Common myeloid progenitor, CD34-positive (primary cell): ENCODE data around the gene CHST7.

Experiments
- CTCF ChIA-PET: fragments of 350-600 bp; sonication (Branson Sonifier 250); formaldehyde crosslinking; loops from one replicate; lab custom pipeline; 2021; ENCODE audit warnings: antibody characterized with exemption; lab: Charles Lee
- POLR2A ChIA-PET: fragments of 350-600 bp; sonication (Branson Sonifier 250); formaldehyde crosslinking; loops from one replicate; lab custom pipeline; 2021; ENCODE audit warnings: antibody characterized with exemption; lab: Charles Lee
- DNase-seq, 3 donors: peaks; one replicate each; pipeline versions ENCODE4 v3.0.0 to v3.0.0-alpha.2; 2013
- H3K27ac ChIP-seq, 2 experiments: 1 replicate in 1 of 2; 2 replicates in 1 of 2; pipeline ENCODE4 v1.7.0; 2013; ENCODE audit warnings: inconsistent platforms in 2 of 2, low read length in 2 of 2, mild to moderate bottlenecking in 2 of 2, low read depth in 1 of 2, moderate library complexity in 1 of 2; ENCODE audit not compliant: severe bottlenecking in 2 of 2, insufficient read depth in 1 of 2, poor library complexity in 1 of 2
- H3K27me3 ChIP-seq, 5 experiments: replicated peaks in 2 of 5; 1 replicate in 3 of 5; 2 replicates in 2 of 5; pipeline versions ENCODE4 v1.6.1 to v1.7.0; 2013; ENCODE audit warnings: low read length in 4 of 5, mild to moderate bottlenecking in 2 of 5, moderate library complexity in 2 of 5, inconsistent platforms in 1 of 5; ENCODE audit not compliant: insufficient read depth in 5 of 5, control insufficient read depth in 4 of 5
- H3K36me3 ChIP-seq, 4 experiments: 1 replicate in 2 of 4; 2 replicates in 2 of 4; pipeline versions ENCODE4 v1.6.1 to v1.7.0; 2013; ENCODE audit warnings: low read length in 3 of 4, control low read depth in 1 of 4, mild to moderate bottlenecking in 1 of 4; ENCODE audit not compliant: control insufficient read depth in 4 of 4, insufficient read depth in 4 of 4
- H3K4me1 ChIP-seq, 4 experiments: 1 replicate in 3 of 4; 2 replicates in 1 of 4; pipeline versions ENCODE4 v1.6.1 to v1.7.1; 2013; ENCODE audit warnings: low read length in 3 of 4, mild to moderate bottlenecking in 3 of 4, control low read depth in 1 of 4, inconsistent platforms in 1 of 4, moderate library complexity in 1 of 4; ENCODE audit not compliant: control insufficient read depth in 4 of 4, insufficient read depth in 4 of 4; ENCODE audit errors: control extremely low read depth in 1 of 4
- H3K4me3 ChIP-seq, 7 experiments: 1 replicate in 4 of 7; 2 replicates in 3 of 7; pipeline versions ENCODE4 v1.5.1 to v1.7.0; 2013; ENCODE audit warnings: mild to moderate bottlenecking in 7 of 7, low read length in 6 of 7, moderate library complexity in 6 of 7, inconsistent platforms in 2 of 7, low read depth in 2 of 7, control low read depth in 1 of 7; ENCODE audit not compliant: insufficient read depth in 4 of 7, control insufficient read depth in 1 of 7; ENCODE audit errors: extremely low read depth in 1 of 7
- H3K9me3 ChIP-seq, 5 experiments: 1 replicate in 4 of 5; 2 replicates in 1 of 5; pipeline versions ENCODE4 v1.6.1 to v1.7.1; 2013; ENCODE audit warnings: low read length in 4 of 5, mild to moderate bottlenecking in 2 of 5, inconsistent platforms in 1 of 5, low read depth in 1 of 5, moderate library complexity in 1 of 5; ENCODE audit not compliant: control insufficient read depth in 4 of 5, insufficient read depth in 2 of 5; ENCODE audit errors: control extremely low read depth in 1 of 5
- WGBS: methylation state at CpG from one replicate; pipeline ENCODE4 v1.1.5; 2013; ENCODE audit not compliant: insufficient coverage; 5-methylcytosine and 5-hydroxymethylcytosine counted together

The CHST7 gene

GRCh38 chrX:46627711-46628419 is 54.3 kb downstream of the CHST7 start:
- CTCF ChIA-PET = interaction anchor here (0.9 to 1.3 kb wide), 2 partner anchors 10 to 71 kb away, joined by 3 to 4 read pairs; no protein-coding TSS in a partner anchor
- H3K9me3 ChIP-seq = no peaks in the 10 kb centered on the region
- H3K4me3 ChIP-seq = no peak overlapping the region
- POLR2A ChIA-PET = no interaction called here
- peak overlapping the region in 1 of 2 experiments; percentile 25 for H3K27ac ChIP-seq
- peaks cover 0 to 4% (median 0%) of the 10 kb centered on the region in 5 experiments for H3K27me3 ChIP-seq
- WGBS = 36% methylated on average over 5 of the region's 10 CpGs
- H3K4me1 ChIP-seq = peaks cover 14 to 38% (median 32%) of the 10 kb centered on the region in 4 experiments
- DNase-seq = no peak
- H3K36me3 ChIP-seq = peaks cover 4 to 11% (median 8%) of the 10 kb centered on the region in 4 experiments

DNA sequence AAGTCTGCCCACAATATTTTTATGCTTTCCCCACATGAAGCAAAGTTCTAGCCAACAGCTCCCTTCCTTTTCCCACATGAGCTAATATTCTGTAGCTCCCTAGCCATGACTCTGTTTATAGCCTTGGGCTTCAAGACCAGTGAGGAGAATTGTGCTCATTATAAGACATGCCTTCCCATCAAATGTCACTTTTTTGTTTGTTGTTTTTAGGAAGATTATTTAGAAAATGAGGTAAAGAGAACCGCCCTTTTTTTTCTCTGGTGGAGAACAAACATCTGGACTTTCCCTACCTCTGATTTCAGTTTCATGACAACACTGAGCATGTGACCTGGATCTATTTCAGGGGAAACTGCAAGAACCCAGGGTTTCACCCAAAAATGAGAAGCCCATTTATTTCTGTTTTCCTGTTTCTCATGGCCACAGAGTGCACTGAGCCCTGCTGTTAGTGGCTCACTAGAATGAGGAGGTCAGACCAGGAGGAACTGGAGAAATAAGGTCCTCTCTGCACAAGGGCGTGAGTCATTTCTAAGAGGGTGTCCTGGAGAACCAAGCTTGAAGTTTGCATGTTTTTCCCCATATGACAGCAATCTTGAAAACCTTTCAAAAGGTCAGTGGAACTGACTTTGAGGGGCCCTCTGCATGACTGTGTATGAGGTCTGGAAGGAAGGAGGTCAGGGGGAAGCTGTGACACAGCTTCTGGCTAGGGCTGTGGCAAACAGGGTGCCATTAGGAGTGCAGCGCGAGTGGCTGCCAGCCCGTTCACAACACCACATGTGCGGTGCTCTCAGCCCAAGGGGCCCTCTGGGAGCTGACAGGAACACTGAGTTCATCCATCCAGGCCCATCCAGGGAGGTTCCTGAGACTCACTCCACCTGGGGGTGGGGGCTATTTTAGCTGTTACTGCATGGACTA is 55.2 kb downstream of the CHST7 start:
- peaks cover 0 to 4% (median 0%) of the 10 kb centered on the region in 5 experiments for H3K27me3 ChIP-seq
- H3K9me3 ChIP-seq = no peaks in the 10 kb centered on the region
- H3K27ac ChIP-seq = peak overlapping the region; percentile 19 to 56
- H3K4me1 ChIP-seq = peaks cover 14 to 38% (median 32%) of the 10 kb centered on the region in 4 experiments
- CTCF ChIA-PET = interaction anchor here (0.6 to 1.3 kb wide), 4 partner anchors 8 to 72 kb away, joined by 3 to 4 read pairs (median 4); no protein-coding TSS in a partner anchor
- 51% methylated on average over 6 of the region's 6 CpGs for WGBS
- H3K36me3 ChIP-seq = peaks cover 4 to 11% (median 8%) of the 10 kb centered on the region in 4 experiments
- DNase-seq = peak; percentile 10 to 65 (median 55)
- peak overlapping the region in 1 of 7 experiments; percentile 23 for H3K4me3 ChIP-seq
- POLR2A ChIA-PET = interaction anchor here (0.6 kb wide), 1 partner anchor 1028 kb away, joined by 3 read pairs; no protein-coding TSS in a partner anchor

DNA sequence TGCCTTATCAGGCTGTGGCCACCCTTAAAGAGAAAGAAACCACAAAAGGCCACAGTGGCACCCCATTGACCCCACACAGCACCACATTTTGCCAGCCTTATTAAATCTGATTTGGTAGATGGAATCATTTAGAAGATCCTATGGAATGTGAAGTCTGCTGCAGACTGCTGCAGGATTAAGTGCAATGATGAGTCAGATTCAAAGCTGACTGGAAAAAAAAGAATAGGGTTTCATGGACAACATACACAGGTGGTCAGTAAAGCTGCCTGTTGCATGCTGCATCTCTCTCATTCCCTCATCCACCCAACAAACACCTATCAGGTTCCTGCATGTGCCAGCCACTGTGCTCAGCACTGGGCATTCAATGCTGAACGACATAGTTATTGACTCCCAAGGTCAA is 56.6 kb downstream of the CHST7 start:
- CTCF ChIA-PET = interaction anchor here (1.2 kb wide), 1 partner anchor 13 kb away, joined by 4 read pairs; no protein-coding TSS in a partner anchor
- DNase-seq = no peak

GRCh38 chrX:46634577-46634976 is 61.0 kb downstream of the CHST7 start:
- POLR2A ChIA-PET = no interaction called here
- 81% methylated on average over 2 of the region's 3 CpGs for WGBS

More for the DNA sequence above, 56.6 kb downstream of the CHST7 start:
- H3K27me3 ChIP-seq = peaks cover 0 to 4% (median 0%) of the 10 kb centered on the region in 5 experiments
- peaks cover 14 to 38% (median 32%) of the 10 kb centered on the region in 4 experiments for H3K4me1 ChIP-seq
- peaks cover 4 to 11% (median 8%) of the 10 kb centered on the region in 4 experiments for H3K36me3 ChIP-seq
- POLR2A ChIA-PET = no interaction called here
- WGBS = 75% methylated on average over 1 of the region's 1 CpG
- H3K27ac ChIP-seq = no peak overlapping the region
- H3K9me3 ChIP-seq = no peaks in the 10 kb centered on the region
- no peak overlapping the region for H3K4me3 ChIP-seq

DNA sequence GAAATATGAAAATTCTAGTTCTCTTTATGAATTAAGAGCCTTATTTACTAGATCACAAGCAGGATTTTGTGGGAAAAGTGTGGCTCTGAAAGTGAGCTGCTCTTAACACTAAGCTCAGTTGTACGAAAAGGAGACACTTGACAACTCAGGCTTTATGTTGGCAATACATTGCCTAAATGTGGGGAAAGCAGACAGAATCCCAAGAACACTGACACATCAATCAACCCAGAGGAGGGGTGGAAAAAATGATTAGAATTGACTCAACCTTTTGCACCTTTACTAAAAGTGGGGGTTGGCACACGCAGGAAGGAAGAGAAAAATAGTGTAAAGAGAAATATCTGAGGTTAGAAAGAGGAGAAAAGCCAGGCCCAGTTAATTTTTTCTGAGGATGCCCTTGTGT is 61.6 kb downstream of the CHST7 start:
- Histone ChIP-seq H3K4me3 (no peak overlapping the region), H3K27ac (no peak overlapping the region), H3K36me3 (peaks cover 4 to 17% (median 7%) of the 10 kb centered on the region in 4 experiments), H3K27me3 (peaks cover 0 to 3% (median 0%) of the 10 kb centered on the region in 5 experiments), H3K4me1 (peaks cover 0 to 4% (median 2%) of the 10 kb centered on the region in 4 experiments), H3K9me3 (no peaks in the 10 kb centered on the region)
- no CpG with 5 or more reads among the region's 2 CpGs for WGBS
- POLR2A ChIA-PET = interaction anchor here (0.6 kb wide), 1 partner anchor 412 kb away, joined by 3 read pairs; no protein-coding TSS in a partner anchor
- CTCF ChIA-PET = interaction anchor here (1.0 kb wide), 1 partner anchor 37 kb away, joined by 3 read pairs; no protein-coding TSS in a partner anchor
- DNase-seq = no peak

More at GRCh38 chrX:46634577-46634976, 61.0 kb downstream of the CHST7 start:
- Histone ChIP-seq H3K9me3 (no peaks in the 10 kb centered on the region), H3K36me3 (peaks cover 4 to 17% (median 7%) of the 10 kb centered on the region in 4 experiments), H3K4me3 (no peak overlapping the region), H3K27ac (peak overlapping the region in 1 of 2 experiments; percentile 22), H3K27me3 (peaks cover 0 to 4% (median 0%) of the 10 kb centered on the region in 5 experiments), H3K4me1 (peaks cover 0 to 10% (median 5%) of the 10 kb centered on the region in 4 experiments)
- CTCF ChIA-PET = interaction anchor here (1.0 kb wide), 1 partner anchor 37 kb away, joined by 3 read pairs; no protein-coding TSS in a partner anchor
- DNase-seq = no peak

DNA sequence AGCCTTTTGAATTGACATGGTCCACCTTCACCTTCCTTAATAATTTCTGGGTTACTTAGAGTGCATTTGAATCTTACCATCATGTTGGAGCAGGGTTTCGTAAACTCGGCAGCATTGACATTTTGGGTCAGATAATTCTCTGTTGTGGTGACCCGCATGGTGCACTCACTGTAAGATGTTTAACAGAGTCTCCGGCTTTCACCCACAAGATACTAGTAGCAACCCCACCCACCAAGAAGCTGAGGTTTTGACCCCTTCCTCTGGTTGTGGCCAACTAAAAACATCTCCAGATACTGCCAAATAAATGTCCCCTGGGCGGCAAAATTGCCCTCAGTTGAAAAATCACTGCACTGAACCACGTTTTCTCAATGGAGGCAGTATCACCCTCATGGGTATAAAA is 62.7 kb downstream of the CHST7 start:
- WGBS = 94% methylated on average over 3 of the region's 6 CpGs
- ChIA-PET POLR2A (no interaction called here), CTCF (interaction anchor here (1.4 kb wide), 1 partner anchor 12 kb away, joined by 3 read pairs; no protein-coding TSS in a partner anchor)

More for the DNA sequence above, 62.7 kb downstream of the CHST7 start:
- Histone ChIP-seq H3K9me3 (no peaks in the 10 kb centered on the region), H3K4me3 (no peak overlapping the region), H3K27me3 (peaks cover 0 to 3% (median 0%) of the 10 kb centered on the region in 5 experiments), H3K4me1 (no peaks in the 10 kb centered on the region), H3K27ac (no peak overlapping the region), H3K36me3 (peaks cover 3 to 13% (median 5%) of the 10 kb centered on the region in 4 experiments)
- no peak for DNase-seq
